Measurements from ENCODE around the gene LCN12. TPM values are rescaled to one million over a fixed set of nuclear protein-coding genes. Genes with fewer than 3 reads are reported as not detected.

The LCN12 gene
- polyA plus RNA-seq, 4 donors: 1.4 to 54.6 (median 23.8) TPM

- no peak for DNase-seq (ENCODE audit: low read depth in 4 of 4, low spot score in 3 of 4)
Observed at GRCh38 chr9:136944212-136944518, 7.9 kb upstream of the LCN12 start.

- peak; percentile 80 to 87 (median 86) for DNase-seq (ENCODE audit: low read depth in 4 of 4, low spot score in 3 of 4)
Observed at GRCh38 chr9:136944519-136945332, 7.3 kb upstream of the LCN12 start, which contains the start of the genes C8G and FBXW5. C8G (plus strand) TSS chr9:136945243; CDS start chr9:136945321, 78 bp downstream. FBXW5 (minus strand) TSS chr9:136944738; CDS start chr9:136944083, 655 bp downstream.

GRCh38 chr9:136945333-136946227 is 6.5 kb upstream of the LCN12 start:
- no peak for DNase-seq (ENCODE audit: low read depth in 4 of 4, low spot score in 3 of 4)

- DNase-seq (ENCODE audit: low read depth in 4 of 4, low spot score in 3 of 4): no peak
Observed at GRCh38 chr9:136946228-136947027, 5.6 kb upstream of the LCN12 start.

GRCh38 chr9:136947028-136947891 is 4.8 kb upstream of the LCN12 start:
- no peak for DNase-seq (ENCODE audit: low read depth in 4 of 4, low spot score in 3 of 4)

GRCh38 chr9:136947955-136948510 is 4.0 kb upstream of the LCN12 start:
- DNase-seq (ENCODE audit: low read depth in 4 of 4, low spot score in 3 of 4): no peak

- no peak for DNase-seq (ENCODE audit: low read depth in 4 of 4, low spot score in 3 of 4)
Observed at GRCh38 chr9:136949239-136949816, 2.7 kb upstream of the LCN12 start.

GRCh38 chr9:136949817-136950655 is 2.0 kb upstream of the LCN12 start:
- DNase-seq (ENCODE audit: low read depth in 4 of 4, low spot score in 3 of 4): peak; percentile 75 to 90 (median 83)

- DNase-seq (ENCODE audit: low read depth in 4 of 4, low spot score in 3 of 4): no peak
Observed at GRCh38 chr9:136950656-136951276, 1.3 kb upstream of the LCN12 start.

GRCh38 chr9:136952321-136952850 is 313 bp downstream of the LCN12 start:
- DNase-seq (ENCODE audit: low read depth in 4 of 4, low spot score in 3 of 4): no peak

- DNase-seq (ENCODE audit: low read depth in 4 of 4, low spot score in 3 of 4): no peak
Observed at GRCh38 chr9:136952876-136953770, 1.1 kb downstream of the LCN12 start.

- no peak for DNase-seq (ENCODE audit: low read depth in 4 of 4, low spot score in 3 of 4)
Observed at GRCh38 chr9:136953771-136954269, 1.7 kb downstream of the LCN12 start.

GRCh38 chr9:136954270-136955083 is 2.4 kb downstream of the LCN12 start:
- no peak for DNase-seq (ENCODE audit: low read depth in 4 of 4, low spot score in 3 of 4)

- DNase-seq (ENCODE audit: low read depth in 4 of 4, low spot score in 3 of 4): no peak
Observed at GRCh38 chr9:136955202-136955942, 3.3 kb downstream of the LCN12 start.

- no peak for DNase-seq (ENCODE audit: low read depth in 4 of 4, low spot score in 3 of 4)
Observed at GRCh38 chr9:136955943-136956335, 3.9 kb downstream of the LCN12 start.

All from left renal pelvis (tissue), 4 donors.